BLaER1 (cell line): Measurements from ENCODE around the gene SFT2D3.

Source experiments
- H3K27ac ChIP-seq: shearing (Covaris generic); formaldehyde crosslinking; 2 replicates; pipeline ENCODE4 v1.8.1; 2022
- H3K27me3 ChIP-seq: shearing (Covaris generic); formaldehyde crosslinking; 2 replicates; pipeline ENCODE4 v1.8.1; 2022
- H3K36me3 ChIP-seq: shearing (Covaris generic); formaldehyde crosslinking; 2 replicates; pipeline ENCODE4 v1.8.1; 2022
- H3K4me1 ChIP-seq: shearing (Covaris generic); formaldehyde crosslinking; 2 replicates; pipeline ENCODE4 v1.8.1; 2022
- H3K4me2 ChIP-seq: shearing (Covaris generic); formaldehyde crosslinking; 2 replicates; pipeline ENCODE4 v1.8.1; 2022
- H3K4me3 ChIP-seq: shearing (Covaris generic); formaldehyde crosslinking; 2 replicates; pipeline ENCODE4 v1.8.1; 2022
- H3K9ac ChIP-seq: shearing (Covaris generic); formaldehyde crosslinking; 2 replicates; pipeline ENCODE4 v1.8.1; 2022
- H3K9me3 ChIP-seq: shearing (Covaris generic); formaldehyde crosslinking; 2 replicates; pipeline ENCODE4 v1.8.1; 2022
- H4K20me1 ChIP-seq: shearing (Covaris generic); formaldehyde crosslinking; 2 replicates; pipeline ENCODE4 v1.8.1; 2022
- Cebpa-rat ChIP-seq: shearing (Covaris generic); IDR thresholded peaks from 2 replicates; pipeline ENCODE4 v1.8.1; 2022

The SFT2D3 gene

GRCh38 chr2:127706215-127706990, 5.1 kb downstream of the SFT2D3 start:
- Histone ChIP-seq H3K4me1 (peaks cover 27% of the 10 kb centered on the region), H3K27me3 (no peaks in the 10 kb centered on the region), H4K20me1 (peaks cover 41% of the 10 kb centered on the region), H3K9me3 (no peaks in the 10 kb centered on the region), H3K4me3 (no peak overlapping the region), H3K27ac (no peak overlapping the region), H3K36me3 (peaks cover 73% of the 10 kb centered on the region), H3K9ac (no peak overlapping the region), H3K4me2 (no peak overlapping the region)
- TF ChIP-seq Cebpa-rat = no peak

- no peak overlapping the region for H3K9ac ChIP-seq
- H3K4me1 ChIP-seq = peaks cover 19% of the 10 kb centered on the region
- peaks cover 84% of the 10 kb centered on the region for H3K36me3 ChIP-seq
- H3K27ac ChIP-seq = no peak overlapping the region
- H4K20me1 ChIP-seq = peaks cover 33% of the 10 kb centered on the region
- H3K4me2 ChIP-seq = no peak overlapping the region
- no peak for TF ChIP-seq Cebpa-rat
- no peaks in the 10 kb centered on the region for H3K9me3 ChIP-seq
- no peaks in the 10 kb centered on the region for H3K27me3 ChIP-seq
- no peak overlapping the region for H3K4me3 ChIP-seq
These were observed 6.8 kb downstream of the SFT2D3 start for GRCh38 chr2:127707890-127708648.

- no peak for TF ChIP-seq Cebpa-rat
- H3K9ac ChIP-seq = no peak overlapping the region
- H3K27me3 ChIP-seq = no peaks in the 10 kb centered on the region
- no peak overlapping the region for H3K27ac ChIP-seq
- peaks cover 24% of the 10 kb centered on the region; the same call in 1 of the 2 replicates for H4K20me1 ChIP-seq
- H3K36me3 ChIP-seq = peaks cover 93% of the 10 kb centered on the region
- H3K4me2 ChIP-seq = no peak overlapping the region
- no peak overlapping the region for H3K4me3 ChIP-seq
- H3K9me3 ChIP-seq = no peaks in the 10 kb centered on the region
- H3K4me1 ChIP-seq = peaks cover 6% of the 10 kb centered on the region
These were observed 8.0 kb downstream of the SFT2D3 start for GRCh38 chr2:127709336-127709735.

- no peak overlapping the region for H3K4me2 ChIP-seq
- H3K4me1 ChIP-seq = peaks cover 12% of the 10 kb centered on the region; the same call in 1 of the 2 replicates
- no peaks in the 10 kb centered on the region for H4K20me1 ChIP-seq
- no peak overlapping the region for H3K27ac ChIP-seq
- H3K9ac ChIP-seq = 0 out of 2 replicates have a peak overlapping the region, but pooled peaks have one; percentile 15
- H3K36me3 ChIP-seq = peaks cover 82% of the 10 kb centered on the region
- no peak for TF ChIP-seq Cebpa-rat
- H3K27me3 ChIP-seq = no peaks in the 10 kb centered on the region
- H3K4me3 ChIP-seq = no peak overlapping the region
- H3K9me3 ChIP-seq = no peaks in the 10 kb centered on the region
These were observed 11.7 kb downstream of the SFT2D3 start for GRCh38 chr2:127712999-127713398.

GRCh38 chr2:127713562-127713961, 12.3 kb downstream of the SFT2D3 start:
- Histone ChIP-seq H4K20me1 (no peaks in the 10 kb centered on the region), H3K9me3 (no peaks in the 10 kb centered on the region), H3K9ac (no peak overlapping the region), H3K36me3 (peaks cover 82% of the 10 kb centered on the region), H3K4me3 (no peak overlapping the region), H3K27me3 (no peaks in the 10 kb centered on the region), H3K4me2 (no peak overlapping the region), H3K27ac (no peak overlapping the region), H3K4me1 (peaks cover 12% of the 10 kb centered on the region; the same call in 1 of the 2 replicates)
- TF ChIP-seq Cebpa-rat = no peak

- Histone ChIP-seq H3K27ac (no peak overlapping the region), H3K4me3 (no peak overlapping the region), H4K20me1 (no peaks in the 10 kb centered on the region), H3K4me2 (no peak overlapping the region), H3K36me3 (peaks cover 82% of the 10 kb centered on the region), H3K27me3 (no peaks in the 10 kb centered on the region), H3K9ac (no peak overlapping the region), H3K4me1 (peaks cover 12% of the 10 kb centered on the region), H3K9me3 (no peaks in the 10 kb centered on the region)
- TF ChIP-seq Cebpa-rat = no peak
These were observed 14.6 kb downstream of the SFT2D3 start for GRCh38 chr2:127715778-127716449.

GRCh38 chr2:127718271-127718670, 17.0 kb downstream of the SFT2D3 start:
- Histone ChIP-seq H3K9ac (no peak overlapping the region), H4K20me1 (no peaks in the 10 kb centered on the region), H3K4me3 (no peak overlapping the region), H3K9me3 (no peaks in the 10 kb centered on the region), H3K36me3 (peaks cover 88% of the 10 kb centered on the region), H3K4me2 (no peak overlapping the region), H3K27me3 (no peaks in the 10 kb centered on the region), H3K27ac (no peak overlapping the region), H3K4me1 (peaks cover 12% of the 10 kb centered on the region)
- TF ChIP-seq Cebpa-rat = no peak

- Histone ChIP-seq H3K9ac (no peak overlapping the region), H3K4me3 (no peak overlapping the region), H3K4me2 (no peak overlapping the region), H3K27me3 (no peaks in the 10 kb centered on the region), H3K4me1 (peaks cover 12% of the 10 kb centered on the region), H3K9me3 (no peaks in the 10 kb centered on the region), H3K36me3 (peaks cover 82% of the 10 kb centered on the region), H3K27ac (no peak overlapping the region), H4K20me1 (no peaks in the 10 kb centered on the region)
- TF ChIP-seq Cebpa-rat = no peak
These were observed 18.3 kb downstream of the SFT2D3 start for GRCh38 chr2:127719301-127720218.
